K562 (cell line): Measurements from ENCODE around the gene ADNP. TPM values are rescaled to one million over a fixed set of nuclear protein-coding genes. Genes with fewer than 3 reads are reported as not detected.
A peak's percentile ranks its signal among the peaks of the same experiment; 100 is the strongest.

Experiments used
- ATF4 ChIP-seq: fragments of 450-650 bp; formaldehyde crosslinking; IDR thresholded peaks from 2 replicates; pipeline ENCODE4 v1.4.0; 2022; ENCODE audit warnings: mild to moderate bottlenecking, moderate library complexity
- BRF1 ChIP-seq: IDR thresholded peaks from 3 replicates; pipeline ENCODE4 v1.6.1; 2011; ENCODE audit warnings: borderline replicate concordance, mild to moderate bottlenecking; ENCODE audit not compliant: insufficient read length; ENCODE audit errors: extremely low read depth
- DNMT1 ChIP-seq: fragments of 450-650 bp; IDR thresholded peaks from 2 replicates; pipeline ENCODE4 v1.6.1; 2016; ENCODE audit warnings: antibody characterized with exemption, mild to moderate bottlenecking
- ESRRA ChIP-seq: fragments of 450-650 bp; IDR thresholded peaks from 2 replicates; pipeline ENCODE4 v1.6.1; 2014; ENCODE audit warnings: low read depth, mild to moderate bottlenecking, moderate library complexity, borderline replicate concordance
- ETV1 ChIP-seq: fragments of 450-650 bp; conservative IDR thresholded peaks from 2 replicates; pipeline ENCODE4 v1.6.1; 2016; ENCODE audit warnings: missing genetic modification characterization, control low read depth, low read depth, missing compliant biosample characterization
- ETV6 ChIP-seq, 3 experiments: fragments of 150-350 bp in 1 of 3; sonication (generic) in 1 of 3; formaldehyde crosslinking in 1 of 3; IDR thresholded peaks; 2 replicates each; pipeline versions ENCODE4 v1.6.1 to v1.8.0; 2014 to 2022; ENCODE audit warnings: borderline replicate concordance in 2 of 3, low read depth in 2 of 3, antibody characterized with exemption in 1 of 3, low read length in 1 of 3, mild to moderate bottlenecking in 1 of 3, missing genetic modification reagents in 1 of 3
- MLX ChIP-seq, 2 experiments: fragments of 450-650 bp in 1 of 2; sonication (generic) in 1 of 2; formaldehyde crosslinking; conservative IDR thresholded peaks; 2 replicates each; pipeline versions ENCODE4 v1.4.0 to v1.8.1; 2020 to 2022; ENCODE audit warnings: mild to moderate bottlenecking in 1 of 2, missing genetic modification reagents in 1 of 2
- MTA3 ChIP-seq: fragments of 450-650 bp; formaldehyde crosslinking; IDR thresholded peaks from 2 replicates; pipeline ENCODE4 v1.6.1; 2017; ENCODE audit warnings: mild to moderate bottlenecking, borderline replicate concordance
- RHOXF2B ChIP-seq: fragments of 250-450 bp; sonication (Bioruptor Pico); conservative IDR thresholded peaks from 2 replicates; pipeline ENCODE4 v1.5.1; 2021
- SAFB2 ChIP-seq: fragments of 200-400 bp; formaldehyde crosslinking; IDR thresholded peaks from 2 replicates; pipeline ENCODE4 v1.6.1; 2018; ENCODE audit warnings: borderline replicate concordance, low read length, low read depth, moderate library complexity; ENCODE audit not compliant: severe bottlenecking
- STAT5A ChIP-seq: IDR thresholded peaks from 2 replicates; pipeline ENCODE4 v1.6.1; 2012; ENCODE audit warnings: low read length, inconsistent platforms, borderline replicate concordance
- TBL1XR1 ChIP-seq, 2 experiments: IDR thresholded peaks; 2 replicates each; pipeline ENCODE4 v1.6.1; 2012; ENCODE audit warnings: improper control_type of control experiment in 2 of 2, low read length in 2 of 2, mild to moderate bottlenecking in 1 of 2
- THAP7 ChIP-seq: fragments of 250-450 bp; sonication (Bioruptor Pico); IDR thresholded peaks from 2 replicates; pipeline ENCODE4 v1.5.0; 2021
- VEZF1 ChIP-seq: fragments of 200-800 bp; sonication (Bioruptor generic); IDR thresholded peaks from 2 replicates; pipeline ENCODE4 v1.6.1; 2017; ENCODE audit warnings: missing genetic modification characterization, missing compliant biosample characterization
- ZNF212 ChIP-seq: fragments of 450-650 bp; formaldehyde crosslinking; IDR thresholded peaks from 2 replicates; pipeline ENCODE4 v1.4.0; 2020; ENCODE audit warnings: mild to moderate bottlenecking
- ZNF217 ChIP-seq: sonication (generic); formaldehyde crosslinking; IDR thresholded peaks from 2 replicates; pipeline ENCODE4 v1.8.0; 2022; ENCODE audit warnings: mild to moderate bottlenecking, missing genetic modification reagents
- ZNF232 ChIP-seq: sonication (generic); formaldehyde crosslinking; IDR thresholded peaks from 2 replicates; pipeline ENCODE4 v1.8.0; 2022; ENCODE audit warnings: mild to moderate bottlenecking, missing genetic modification reagents
- ZNF589 ChIP-seq: fragments of 200-800 bp; sonication (Bioruptor generic); IDR thresholded peaks from 2 replicates; pipeline ENCODE4 v1.6.1; 2016; ENCODE audit warnings: low read depth, missing genetic modification characterization, missing compliant biosample characterization
- polyA plus RNA-seq, 8 experiments: library from polyadenylated mRNA; depleted of rRNA in 4 of 8; stranded (reverse) in 5 of 8; unstranded in 3 of 8; fragments of >200 nt; fragmentation: Nextera tagmentation in 2 of 8; fragmentation: Illumina TruSeq in 1 of 8; extraction: Ambion mirVana in 2 of 8; extraction: Trizol in 1 of 8; gene quantifications; 2 replicates each; pipeline versions ENCODE4 v1.2.1 to v1.2.3, GENCODE V29; 2011 to 2014; ENCODE audit warnings: inconsistent platforms in 1 of 8, missing spikeins in 1 of 8
- total RNA-seq, 7 experiments: library from RNA; depleted of rRNA in 6 of 7; stranded (reverse); fragments of >200 nt in 6 of 7; fragmentation: Illumina TruSeq in 2 of 7; extraction: Trizol in 2 of 7; gene quantifications; 2 replicates each; pipeline versions ENCODE4 v1.2.1 to v1.2.3, GENCODE V29; 2011 to 2021; ENCODE audit warnings: low replicate concordance in 1 of 7

Gene ADNP
- total and polyA plus RNA-seq, 9 of the 15 experiments (the other 6 are each of a cell fraction or from before 2014, with no cell fraction given), result 17.8 to 59.9 (median 25.3) TPM

GRCh38 chr20:50929299-50930138 is 1.7 kb downstream of the ADNP start (continued):
- TF ChIP-seq ESRRA, result no peak
- TF ChIP-seq ZNF217 (CRISPR knock-in tag), result no peak
- TF ChIP-seq ZNF212 (CRISPR knock-in tag), result no peak
- no peak for TF ChIP-seq ZNF232 (CRISPR knock-in tag)
- TF ChIP-seq MLX (CRISPR knock-in tag; conservative IDR thresholded peaks at IDR 0.05), result 0 out of 4 replicates have a peak, but pooled peaks of 1 of the 2 experiments have one; percentile 27
- peak; percentile 81; the same call in 1 of the 2 replicates for TF ChIP-seq ZNF589 (CRISPR knock-in tag)
- no peak for TF ChIP-seq BRF1
- TF ChIP-seq MTA3, result 0 out of 2 replicates have a peak, but pooled peaks have one; percentile 68
- peak; percentile 56; the same call in 1 of the 2 replicates for TF ChIP-seq STAT5A
- peak; percentile 100 for TF ChIP-seq ETV1
- TF ChIP-seq TBL1XR1 (IDR thresholded peaks at IDR 0.05; ENCODE audit: low read length in 2 of 2), result peak; percentile 79; a peak in 3 of 4 replicates
- TF ChIP-seq RHOXF2B (CRISPR knock-in tag), result no peak
- TF ChIP-seq VEZF1 (CRISPR knock-in tag), result peak; percentile 97
- TF ChIP-seq DNMT1, result no peak
- peak; percentile 58; the same call in 1 of the 2 replicates for TF ChIP-seq THAP7
- no peak; the same call in 1 of the 2 replicates for TF ChIP-seq ATF4 (CRISPR knock-in tag)
- TF ChIP-seq ETV6 (IDR thresholded peaks at IDR 0.05; ENCODE audit: borderline replicate concordance in 1 of 2, low read depth in 2 of 2, low read length in 1 of 2), result 0 out of 4 replicates have a peak, but pooled peaks of 1 of the 2 experiments have one; percentile 11
- TF ChIP-seq ETV6 (CRISPR knock-in tag; IDR thresholded peaks at IDR 0.05; ENCODE audit: borderline replicate concordance), result no peak
- TF ChIP-seq SAFB2, result no peak
